Anterior cingulate cortex (tissue), 58 donors: Measurements from ENCODE around the gene PTPRB.

Experiments used
- DNase-seq, 58 donors: peaks; one replicate each; lab custom pipeline; 2025; lab: John Stamatoyannopoulos, UW

The PTPRB gene

DNA sequence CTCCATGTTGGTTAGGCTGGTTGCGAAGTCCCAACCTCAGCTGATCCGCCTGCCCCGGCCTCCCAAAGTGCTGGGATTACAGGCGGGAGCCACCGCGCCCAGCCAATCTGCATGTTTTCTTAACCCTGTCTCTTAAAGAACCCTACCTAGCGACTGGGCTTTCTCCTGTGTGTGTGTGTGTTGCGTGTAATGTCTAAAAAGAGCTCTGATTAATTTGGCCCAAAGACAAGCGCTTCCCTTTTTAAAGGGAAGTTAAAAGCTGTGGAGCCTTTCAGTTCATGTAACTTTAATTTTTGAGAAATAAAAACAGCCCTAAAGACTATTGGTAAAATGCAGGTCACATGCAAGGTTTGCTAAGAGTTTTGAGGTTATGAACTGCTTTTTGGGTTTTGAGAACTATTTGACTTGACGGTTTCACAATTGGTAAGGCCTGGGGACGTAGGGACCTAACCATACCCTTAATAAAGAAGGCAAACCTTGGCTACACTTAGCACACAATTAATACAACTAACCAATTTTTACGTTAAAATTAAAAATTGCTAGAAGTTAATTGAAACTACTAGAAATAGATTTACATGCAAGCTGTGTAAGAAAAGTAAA is 167.9 kb downstream of the PTPRB start:
- DNase-seq: no peak

DNA sequence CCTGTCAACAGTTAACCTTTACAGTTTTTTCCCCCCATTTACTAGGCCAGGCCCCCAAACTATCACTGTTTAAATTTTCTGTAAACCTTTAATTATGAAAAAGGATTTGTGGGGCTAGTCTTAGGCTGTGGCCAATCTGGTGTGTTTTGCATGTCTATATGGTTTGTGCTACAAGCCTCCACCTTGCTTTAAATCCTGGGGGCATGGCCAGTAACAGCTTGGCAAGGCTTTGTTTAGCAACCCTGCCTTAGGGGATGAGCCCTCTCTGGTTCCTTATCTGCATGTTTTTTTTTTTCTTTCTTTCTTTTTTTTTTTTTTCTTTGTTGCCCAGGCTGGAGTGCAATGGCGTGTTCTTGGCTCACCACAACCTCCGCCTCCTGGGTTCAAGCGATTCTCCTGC is 168.5 kb downstream of the PTPRB start:
- no peak for DNase-seq

DNA sequence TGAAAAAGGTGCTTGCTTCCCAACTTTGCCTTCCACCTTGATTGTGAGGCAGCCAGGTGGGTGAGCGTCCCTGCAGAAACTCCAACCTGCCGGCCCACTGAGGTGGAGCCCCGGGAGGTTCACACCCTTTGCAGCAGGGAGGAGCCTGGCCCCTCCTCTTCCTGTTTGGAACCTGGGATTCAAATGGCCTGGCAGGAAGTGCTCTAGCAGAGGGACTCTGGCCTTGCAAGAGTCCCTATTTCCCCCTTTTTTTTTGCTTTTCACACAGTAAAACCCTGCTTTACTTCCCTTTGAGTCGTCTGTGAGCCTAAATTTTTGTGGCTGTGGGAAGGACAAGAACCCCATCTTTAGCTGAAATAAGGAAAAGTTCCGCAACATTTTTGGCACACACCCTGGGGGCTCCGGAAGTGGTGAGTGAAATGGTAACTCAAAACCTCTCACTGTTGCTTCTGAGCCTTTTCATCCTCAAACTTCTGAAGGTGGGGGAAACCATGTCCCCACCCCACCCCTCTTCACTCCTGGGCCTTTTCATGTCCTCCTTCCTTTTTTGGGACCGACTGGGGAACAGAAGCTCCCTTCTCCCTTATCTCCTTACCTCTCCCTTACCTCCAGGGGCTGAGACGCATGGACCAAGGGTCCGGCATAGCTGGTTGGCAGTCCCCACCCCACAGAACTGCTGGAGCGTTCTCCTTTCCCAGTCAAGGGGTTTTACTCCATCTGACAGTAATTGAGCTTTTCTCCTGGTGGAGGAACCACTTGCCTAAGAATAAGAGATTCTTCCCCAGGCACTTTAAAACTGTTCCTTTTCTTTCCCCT is 169.1 kb downstream of the PTPRB start:
- no peak for DNase-seq

DNA sequence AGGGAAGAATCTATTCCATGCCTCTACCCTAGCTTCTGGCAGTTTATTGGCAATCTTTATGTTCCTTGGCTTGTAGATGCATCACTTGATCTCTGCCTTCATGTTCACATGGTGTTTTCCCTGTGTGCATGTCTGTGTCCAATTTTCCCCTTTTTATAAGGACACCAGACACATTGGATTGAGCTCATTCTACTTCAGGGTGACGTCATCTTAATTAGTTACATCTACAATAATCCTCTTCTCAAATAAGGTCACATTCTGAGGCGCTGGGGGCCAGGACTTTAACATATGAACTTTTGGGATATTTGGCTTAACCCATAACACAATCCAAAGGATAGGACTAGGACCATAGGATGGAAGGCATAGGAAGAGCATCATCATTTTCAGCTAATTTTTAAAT is 169.8 kb downstream of the PTPRB start:
- DNase-seq: no peak

DNA sequence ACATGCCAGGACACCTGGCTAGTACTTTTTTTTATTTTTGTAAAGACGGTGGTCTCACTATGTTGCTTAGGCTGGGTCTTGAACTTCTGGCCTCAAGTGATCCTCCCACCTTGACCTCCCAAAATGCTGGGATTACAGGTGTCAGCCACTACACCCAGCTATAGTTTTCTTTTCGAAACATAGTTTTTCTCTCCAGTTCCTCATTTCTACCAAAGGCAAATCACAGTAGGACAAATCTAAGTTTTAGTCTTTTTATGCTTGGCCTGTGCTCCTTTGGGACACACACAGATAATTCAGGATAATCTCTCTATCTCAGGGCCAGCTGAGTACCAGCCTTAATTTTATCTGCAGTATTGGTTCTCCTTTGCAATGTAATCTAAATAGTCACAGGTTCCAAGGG is 170.5 kb downstream of the PTPRB start:
- no peak for DNase-seq
